ENCODE results near the gene DYRK2.
"Not testable (repeated sequence)": the region's sequence is repeated elsewhere in the genome, so short reads cannot be mapped to it uniquely, and the experiment has no call there.

DYRK2 gene

DNA sequence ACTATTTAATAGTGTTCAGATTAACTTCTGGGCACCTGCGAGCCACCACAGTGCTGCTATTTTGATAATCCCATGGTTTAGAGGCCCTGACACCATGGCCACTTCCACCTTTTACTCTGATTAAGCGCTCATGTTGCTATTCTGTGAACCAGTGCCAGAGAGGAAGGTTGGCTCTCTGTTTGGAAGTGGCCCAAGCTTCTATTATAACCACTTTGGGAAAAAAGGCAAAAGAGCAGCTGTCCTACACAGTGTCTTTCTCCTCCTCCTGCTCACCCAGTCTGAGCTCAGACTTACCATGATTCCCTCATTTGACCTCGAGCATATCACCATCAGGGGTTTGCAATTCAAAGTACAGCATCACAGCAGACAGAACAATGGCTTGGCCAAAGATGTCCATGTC lies 23.3 kb downstream of the DYRK2 start:
- no peak overlapping the region for H2AFZ ChIP-seq (ENCODE audit: low read length)
- no peak overlapping the region for H3K4me3 ChIP-seq (ENCODE audit: low read length in 2 of 2)
- no peak overlapping the region for H3K4ac ChIP-seq (ENCODE audit: low read length)
- no peaks in the 10 kb centered on the region for H3K4me1 ChIP-seq (ENCODE audit: control insufficient read depth in 2 of 2, insufficient read depth in 1 of 2, low read depth in 1 of 2, low read length in 2 of 2)
- DNase-seq (ENCODE audit: low spot score), result no peak
- no peak overlapping the region for H4K8ac ChIP-seq (ENCODE audit: low read depth, low read length)
- no peak overlapping the region for H3K14ac ChIP-seq (ENCODE audit: low read length)
- no peak overlapping the region for H2BK15ac ChIP-seq (ENCODE audit: low read length)
- H2BK120ac ChIP-seq (ENCODE audit: low read depth, low read length), result no peak overlapping the region
- H3K9me3 ChIP-seq (replicated peaks in 1 of 2; ENCODE audit: control insufficient read depth in 2 of 2, insufficient read depth in 1 of 2, low read depth in 1 of 2, low read length in 2 of 2), result peaks cover 5 to 12% of the 10 kb centered on the region in 2 donors
- no CpG with 5 or more reads among the region's 3 CpGs for WGBS, 2 donors (ENCODE audit: extremely low coverage in 2 of 2, insufficient read length in 2 of 2, insufficient replicate concordance in 1 of 2)
- no peak overlapping the region for H2AK5ac ChIP-seq (ENCODE audit: low read depth, low read length)
- no peak overlapping the region for H3K18ac ChIP-seq (ENCODE audit: low read length)
- H3K23ac ChIP-seq (ENCODE audit: low read depth, low read length, poor library complexity), result no peak overlapping the region
- H3K27ac ChIP-seq (replicated peaks; ENCODE audit: low read length), result no peak overlapping the region
- no peak overlapping the region for H3K4me2 ChIP-seq (ENCODE audit: insufficient read depth, low read length, poor library complexity, severe bottlenecking)
- H2BK5ac ChIP-seq (ENCODE audit: low read length), result no peak overlapping the region
- H3K27me3 ChIP-seq (ENCODE audit: control insufficient read depth in 3 of 3, insufficient read depth in 3 of 3, low read depth in 1 of 3, low read length in 3 of 3), result no peaks in the 10 kb centered on the region
- H4K91ac ChIP-seq (ENCODE audit: low read depth, low read length, poor library complexity), result no peak overlapping the region
- H3K36me3 ChIP-seq (replicated peaks in 1 of 2; ENCODE audit: control insufficient read depth in 2 of 2, insufficient read depth in 2 of 2, low read length in 2 of 2), result peaks cover 0 to 2% of the 10 kb centered on the region in 2 donors
- H3K9ac ChIP-seq (ENCODE audit: low read depth, low read length, poor library complexity), result no peak overlapping the region
- H3K79me1 ChIP-seq (ENCODE audit: low read depth, low read length), result no peaks in the 10 kb centered on the region
- no peak overlapping the region for H2BK12ac ChIP-seq (ENCODE audit: low read length)

- not testable (repeated sequence) for H3K4me2 ChIP-seq (ENCODE audit: insufficient read depth, low read length, poor library complexity, severe bottlenecking); H3K79me1 ChIP-seq (ENCODE audit: low read depth, low read length); H4K91ac ChIP-seq (ENCODE audit: low read depth, low read length, poor library complexity); H3K23ac ChIP-seq (ENCODE audit: low read depth, low read length, poor library complexity); H3K4me1 ChIP-seq (ENCODE audit: control insufficient read depth in 2 of 2, insufficient read depth in 1 of 2, low read depth in 1 of 2, low read length in 2 of 2); H2BK12ac ChIP-seq (ENCODE audit: low read length); H4K8ac ChIP-seq (ENCODE audit: low read depth, low read length); DNase-seq (ENCODE audit: low spot score); H3K27ac ChIP-seq (replicated peaks; ENCODE audit: low read length); H2BK15ac ChIP-seq (ENCODE audit: low read length); H3K14ac ChIP-seq (ENCODE audit: low read length); H3K4ac ChIP-seq (ENCODE audit: low read length); H2BK5ac ChIP-seq (ENCODE audit: low read length); H2BK120ac ChIP-seq (ENCODE audit: low read depth, low read length); H3K27me3 ChIP-seq (ENCODE audit: control insufficient read depth in 3 of 3, insufficient read depth in 3 of 3, low read depth in 1 of 3, low read length in 3 of 3); H3K4me3 ChIP-seq (ENCODE audit: low read length in 2 of 2); H3K36me3 ChIP-seq (replicated peaks in 1 of 2; ENCODE audit: control insufficient read depth in 2 of 2, insufficient read depth in 2 of 2, low read length in 2 of 2); H3K9ac ChIP-seq (ENCODE audit: low read depth, low read length, poor library complexity); H2AK5ac ChIP-seq (ENCODE audit: low read depth, low read length); H3K18ac ChIP-seq (ENCODE audit: low read length); H2AFZ ChIP-seq (ENCODE audit: low read length)
- WGBS, 2 donors (ENCODE audit: extremely low coverage in 2 of 2, insufficient read length in 2 of 2, insufficient replicate concordance in 1 of 2), result no CpG with 5 or more reads among the region's 2 CpGs
- H3K9me3 ChIP-seq (replicated peaks in 1 of 2; ENCODE audit: control insufficient read depth in 2 of 2, insufficient read depth in 1 of 2, low read depth in 1 of 2, low read length in 2 of 2), result peaks cover 5 to 12% of the 10 kb centered on the region in 2 donors
These were observed 24.0 kb downstream of the DYRK2 start for GRCh38 chr12:67672507-67672906.

GRCh38 chr12:67673509-67673908 lies 25.0 kb downstream of the DYRK2 start:
- H3K14ac ChIP-seq (ENCODE audit: low read length); H3K9ac ChIP-seq (ENCODE audit: low read depth, low read length, poor library complexity); H3K27ac ChIP-seq (replicated peaks; ENCODE audit: low read length); H3K36me3 ChIP-seq (replicated peaks in 1 of 2; ENCODE audit: control insufficient read depth in 2 of 2, insufficient read depth in 2 of 2, low read length in 2 of 2); H2BK5ac ChIP-seq (ENCODE audit: low read length); H3K23ac ChIP-seq (ENCODE audit: low read depth, low read length, poor library complexity); H3K4me2 ChIP-seq (ENCODE audit: insufficient read depth, low read length, poor library complexity, severe bottlenecking); H2BK120ac ChIP-seq (ENCODE audit: low read depth, low read length); H2AFZ ChIP-seq (ENCODE audit: low read length); H3K79me1 ChIP-seq (ENCODE audit: low read depth, low read length); H2BK12ac ChIP-seq (ENCODE audit: low read length); H4K91ac ChIP-seq (ENCODE audit: low read depth, low read length, poor library complexity); H3K4me3 ChIP-seq (ENCODE audit: low read length in 2 of 2); H2BK15ac ChIP-seq (ENCODE audit: low read length); H4K8ac ChIP-seq (ENCODE audit: low read depth, low read length); H3K4ac ChIP-seq (ENCODE audit: low read length); H3K27me3 ChIP-seq (ENCODE audit: control insufficient read depth in 3 of 3, insufficient read depth in 3 of 3, low read depth in 1 of 3, low read length in 3 of 3); DNase-seq (ENCODE audit: low spot score); H3K18ac ChIP-seq (ENCODE audit: low read length); H3K4me1 ChIP-seq (ENCODE audit: control insufficient read depth in 2 of 2, insufficient read depth in 1 of 2, low read depth in 1 of 2, low read length in 2 of 2); H2AK5ac ChIP-seq (ENCODE audit: low read depth, low read length): not testable (repeated sequence)
- peaks cover 5 to 12% of the 10 kb centered on the region in 2 donors for H3K9me3 ChIP-seq (replicated peaks in 1 of 2; ENCODE audit: control insufficient read depth in 2 of 2, insufficient read depth in 1 of 2, low read depth in 1 of 2, low read length in 2 of 2)
- no CpG with 5 or more reads among the region's 4 CpGs for WGBS, 2 donors (ENCODE audit: extremely low coverage in 2 of 2, insufficient read length in 2 of 2, insufficient replicate concordance in 1 of 2)

- H3K9me3 ChIP-seq (replicated peaks in 1 of 2; ENCODE audit: control insufficient read depth in 2 of 2, insufficient read depth in 1 of 2, low read depth in 1 of 2, low read length in 2 of 2), result peaks cover 5 to 12% of the 10 kb centered on the region in 2 donors
These were observed 25.9 kb downstream of the DYRK2 start for GRCh38 chr12:67674417-67674816.

More at GRCh38 chr12:67674417-67674816, 25.9 kb downstream of the DYRK2 start:
- Histone ChIP-seq H3K14ac (ENCODE audit: low read length) (no peak overlapping the region), H4K91ac (ENCODE audit: low read depth, low read length, poor library complexity) (no peak overlapping the region), H3K4me2 (ENCODE audit: insufficient read depth, low read length, poor library complexity, severe bottlenecking) (no peak overlapping the region), H3K4me1 (ENCODE audit: control insufficient read depth in 2 of 2, insufficient read depth in 1 of 2, low read depth in 1 of 2, low read length in 2 of 2) (no peaks in the 10 kb centered on the region), H3K36me3 (replicated peaks in 1 of 2; ENCODE audit: control insufficient read depth in 2 of 2, insufficient read depth in 2 of 2, low read length in 2 of 2) (no peaks in the 10 kb centered on the region), H3K23ac (ENCODE audit: low read depth, low read length, poor library complexity) (no peak overlapping the region), H2BK12ac (ENCODE audit: low read length) (no peak overlapping the region), H3K9ac (ENCODE audit: low read depth, low read length, poor library complexity) (no peak overlapping the region), H3K4me3 (ENCODE audit: low read length in 2 of 2) (no peak overlapping the region), H3K79me1 (ENCODE audit: low read depth, low read length) (no peaks in the 10 kb centered on the region), H2AFZ (ENCODE audit: low read length) (no peak overlapping the region), H3K4ac (ENCODE audit: low read length) (no peak overlapping the region), H4K8ac (ENCODE audit: low read depth, low read length) (no peak overlapping the region), H2BK120ac (ENCODE audit: low read depth, low read length) (no peak overlapping the region), H2AK5ac (ENCODE audit: low read depth, low read length) (no peak overlapping the region), H3K27ac (replicated peaks; ENCODE audit: low read length) (no peak overlapping the region), H2BK5ac (ENCODE audit: low read length) (no peak overlapping the region), H3K18ac (ENCODE audit: low read length) (no peak overlapping the region), H2BK15ac (ENCODE audit: low read length) (no peak overlapping the region), H3K27me3 (ENCODE audit: control insufficient read depth in 3 of 3, insufficient read depth in 3 of 3, low read depth in 1 of 3, low read length in 3 of 3) (no peaks in the 10 kb centered on the region)
- no peak for DNase-seq (ENCODE audit: low spot score)
- WGBS, 2 donors (ENCODE audit: extremely low coverage in 2 of 2, insufficient read length in 2 of 2, insufficient replicate concordance in 1 of 2), result no CpG with 5 or more reads among the region's 3 CpGs
